GM19397 (cell line): ENCODE measurements around the gene TPPP3.

Experiments
- ATAC-seq: cut with Tn5 transposase; IDR thresholded peaks from one replicate; pipeline ENCODE4 v1.9.1; 2021; ENCODE audit warnings: mild to moderate bottlenecking, moderate library complexity; ENCODE audit not compliant: unreplicated experiment

The TPPP3 gene

GRCh38 chr16:67350324-67350723, 43.0 kb downstream of the TPPP3 start:
- no peak for ATAC-seq

- no peak for ATAC-seq
Observed at GRCh38 chr16:67349172-67349571, 44.1 kb downstream of the TPPP3 start.

- ATAC-seq: no peak
Observed at GRCh38 chr16:67346341-67346740, 47.0 kb downstream of the TPPP3 start.

- ATAC-seq: no peak
Observed at GRCh38 chr16:67345401-67345800, 47.9 kb downstream of the TPPP3 start.

- no peak for ATAC-seq
Observed at GRCh38 chr16:67342616-67343015, 50.7 kb downstream of the TPPP3 start.

DNA sequence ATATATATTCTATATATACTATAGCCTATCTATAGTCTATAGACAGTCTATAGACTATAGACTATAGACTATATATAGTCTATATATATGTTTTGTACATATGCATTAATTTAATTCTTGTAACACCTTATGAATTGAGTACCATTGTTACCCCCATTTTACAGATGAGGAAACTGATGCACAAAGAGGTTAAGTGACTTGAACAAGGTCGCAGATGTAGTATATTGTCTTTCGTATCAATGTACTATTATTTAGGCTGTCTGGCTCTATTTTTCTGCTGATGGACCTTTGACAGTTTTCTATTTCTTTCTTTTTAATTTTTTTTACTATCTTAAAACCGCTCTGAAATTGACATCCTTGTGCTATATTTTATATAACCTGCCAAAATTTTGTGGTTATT, 52.0 kb downstream of the TPPP3 start:
- no peak for ATAC-seq
